Esophagus squamous epithelium (tissue), 5 donors: ENCODE measurements around the gene WDR49. TPM values are rescaled to one million over a fixed set of nuclear protein-coding genes. Genes with fewer than 3 reads are reported as not detected.

Source experiments
- DNase-seq: peaks from one replicate; lab custom pipeline; 2025; lab: John Stamatoyannopoulos, UW
- H3K27ac ChIP-seq, 4 donors: fragments of 200-600 bp; sonication (generic); one replicate each; pipeline ENCODE4 v1.5.1; 2016 to 2019; ENCODE audit warnings: mild to moderate bottlenecking in 1 of 4
- H3K27me3 ChIP-seq, 4 donors: fragments of 200-600 bp; sonication (generic); 1 replicate in 3 of 4; 2 replicates in 1 of 4; pipeline versions ENCODE4 v1.5.1 to v1.6.0; 2017 to 2021; ENCODE audit warnings: antibody characterized with exemption in 1 of 4
- H3K36me3 ChIP-seq, 3 donors: fragments of 200-600 bp; sonication (generic); one replicate each; pipeline ENCODE4 v1.5.1; 2016 to 2019
- H3K4me1 ChIP-seq, 3 donors: fragments of 200-600 bp; sonication (generic); one replicate each; pipeline ENCODE4 v1.5.1; 2017 to 2019
- H3K4me3 ChIP-seq, 4 donors: fragments of 200-600 bp; sonication (generic); 1 replicate in 3 of 4; 2 replicates in 1 of 4; pipeline ENCODE4 v1.5.1; 2016 to 2019; ENCODE audit warnings: mild to moderate bottlenecking in 2 of 4, moderate library complexity in 1 of 4
- H3K9me3 ChIP-seq, 3 donors: fragments of 200-600 bp; sonication (generic); one replicate each; pipeline ENCODE4 v1.5.1; 2016 to 2019
- POLR2A ChIP-seq, 4 donors: fragments of 450-650 bp; IDR thresholded peaks; one replicate each; pipeline ENCODE4 v1.6.1; 2017; ENCODE audit warnings: antibody characterized with exemption in 4 of 4, mild to moderate bottlenecking in 4 of 4, moderate library complexity in 3 of 4
- WGBS, 2 donors: methylation state at CpG; one replicate each; pipeline ENCODE4 v1.1.5; 2018; 5-methylcytosine and 5-hydroxymethylcytosine counted together
- intact Hi-C: fragments of 100-400 bp; cut with DNase I; formaldehyde crosslinking; loops from one replicate; pipeline ENCODE4 v1.15.0; 2022
- total RNA-seq, 4 donors: library from RNA; depleted of rRNA; stranded (reverse); fragments of >200 nt; gene quantifications; one replicate each; pipeline ENCODE4 v1.1.0, GENCODE V29; 2016
- TF ChIP-seq, protein P1 (sequence below), 6 experiments: fragments of 450-650 bp in 4 of 6; fragments of 200-600 bp in 2 of 6; sonication (generic) in 2 of 6; IDR thresholded peaks; one replicate each; pipeline ENCODE4 v1.5.1; 2016 to 2019; ENCODE audit warnings: antibody characterized with exemption in 6 of 6, mild to moderate bottlenecking in 4 of 6, moderate library complexity in 4 of 6
- donor health status: DM: yes; HTN: yes; CAD: no.

WDR49 gene
- total RNA-seq, 4 donors from 2014 or later, result 1.9 to 9.5 (median 7.4) TPM; not detected in 1

DNA sequence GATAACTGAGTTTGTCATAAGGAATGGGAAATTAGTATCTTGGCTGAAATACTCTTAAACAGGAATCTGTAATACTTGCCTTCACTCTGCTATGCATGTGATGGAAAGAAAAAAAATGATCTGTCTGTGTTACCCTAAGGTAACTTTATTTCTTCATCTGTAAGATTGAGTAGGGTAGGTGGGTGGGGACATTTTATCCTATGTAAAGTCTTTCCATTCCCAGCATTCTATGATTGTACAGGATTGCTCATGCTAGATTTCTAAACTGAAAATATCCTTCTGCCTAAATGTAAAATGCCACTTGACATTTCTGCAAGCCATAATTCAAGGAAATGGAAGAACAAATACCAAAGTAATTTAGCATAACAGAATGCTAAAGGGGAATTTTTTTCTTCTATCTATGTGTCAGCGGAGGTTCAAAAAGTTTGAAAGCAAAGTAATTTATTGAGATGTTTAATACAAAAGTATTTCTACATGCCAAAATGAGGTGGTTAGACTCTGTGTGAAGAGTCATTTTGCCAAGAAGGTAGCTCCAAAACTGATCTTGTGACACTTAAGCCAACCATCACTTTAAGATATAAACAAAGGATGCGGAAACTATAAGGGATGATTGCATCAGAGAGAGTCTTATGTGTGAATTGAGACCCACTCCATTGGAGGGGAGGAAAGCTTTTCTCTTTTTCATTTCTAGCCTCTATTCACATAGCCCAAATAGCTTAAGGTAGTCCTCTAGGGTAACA is 133.3 kb downstream of the WDR49 start:
- no peak for DNase-seq
- Histone ChIP-seq H3K27me3 (no peaks in the 10 kb centered on the region), H3K4me3 (no peak overlapping the region), H3K9me3 (no peaks in the 10 kb centered on the region), H3K27ac (no peak overlapping the region), H3K4me1 (no peaks in the 10 kb centered on the region), H3K36me3 (no peaks in the 10 kb centered on the region)
- 46 to 71% methylated on average over 2 of the region's 2 CpGs for WGBS, 2 donors
- TF ChIP-seq, protein P1, sequence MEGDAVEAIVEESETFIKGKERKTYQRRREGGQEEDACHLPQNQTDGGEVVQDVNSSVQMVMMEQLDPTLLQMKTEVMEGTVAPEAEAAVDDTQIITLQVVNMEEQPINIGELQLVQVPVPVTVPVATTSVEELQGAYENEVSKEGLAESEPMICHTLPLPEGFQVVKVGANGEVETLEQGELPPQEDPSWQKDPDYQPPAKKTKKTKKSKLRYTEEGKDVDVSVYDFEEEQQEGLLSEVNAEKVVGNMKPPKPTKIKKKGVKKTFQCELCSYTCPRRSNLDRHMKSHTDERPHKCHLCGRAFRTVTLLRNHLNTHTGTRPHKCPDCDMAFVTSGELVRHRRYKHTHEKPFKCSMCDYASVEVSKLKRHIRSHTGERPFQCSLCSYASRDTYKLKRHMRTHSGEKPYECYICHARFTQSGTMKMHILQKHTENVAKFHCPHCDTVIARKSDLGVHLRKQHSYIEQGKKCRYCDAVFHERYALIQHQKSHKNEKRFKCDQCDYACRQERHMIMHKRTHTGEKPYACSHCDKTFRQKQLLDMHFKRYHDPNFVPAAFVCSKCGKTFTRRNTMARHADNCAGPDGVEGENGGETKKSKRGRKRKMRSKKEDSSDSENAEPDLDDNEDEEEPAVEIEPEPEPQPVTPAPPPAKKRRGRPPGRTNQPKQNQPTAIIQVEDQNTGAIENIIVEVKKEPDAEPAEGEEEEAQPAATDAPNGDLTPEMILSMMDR (IDR thresholded peaks at IDR 0.05), result no peak
- no peak for TF ChIP-seq POLR2A (IDR thresholded peaks at IDR 0.05)
- intact Hi-C loops, result no loop called here

DNA sequence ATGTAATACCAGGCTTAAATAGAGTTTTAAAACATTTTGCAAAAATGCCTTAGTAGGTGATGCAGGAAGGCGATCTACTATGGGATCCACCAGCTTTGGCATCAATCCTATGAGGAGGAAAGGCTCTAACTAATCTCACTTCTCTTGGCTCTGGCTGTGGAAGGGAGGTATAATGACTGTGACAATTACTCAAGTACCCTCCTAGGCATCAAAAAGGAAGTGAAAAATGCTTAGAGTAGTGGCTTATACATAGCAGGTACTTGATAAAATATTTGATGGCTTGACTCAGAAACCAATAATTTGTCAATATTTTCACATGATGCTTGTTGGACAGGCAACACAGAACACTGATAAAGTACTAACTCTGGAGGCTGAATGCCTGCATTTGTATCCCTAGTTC is 145.8 kb downstream of the WDR49 start:
- H3K4me1 ChIP-seq, result no peaks in the 10 kb centered on the region
- TF ChIP-seq, protein P1 (IDR thresholded peaks at IDR 0.05), result no peak
- no peak overlapping the region for H3K27ac ChIP-seq
- no peak for DNase-seq
- intact Hi-C loops, result no loop called here
- H3K36me3 ChIP-seq, result no peaks in the 10 kb centered on the region
- H3K9me3 ChIP-seq, result no peaks in the 10 kb centered on the region
- WGBS, 2 donors, result 94 to 95% methylated on average over 1 of the region's 1 CpG
- H3K27me3 ChIP-seq, result no peaks in the 10 kb centered on the region
- no peak overlapping the region for H3K4me3 ChIP-seq

DNA sequence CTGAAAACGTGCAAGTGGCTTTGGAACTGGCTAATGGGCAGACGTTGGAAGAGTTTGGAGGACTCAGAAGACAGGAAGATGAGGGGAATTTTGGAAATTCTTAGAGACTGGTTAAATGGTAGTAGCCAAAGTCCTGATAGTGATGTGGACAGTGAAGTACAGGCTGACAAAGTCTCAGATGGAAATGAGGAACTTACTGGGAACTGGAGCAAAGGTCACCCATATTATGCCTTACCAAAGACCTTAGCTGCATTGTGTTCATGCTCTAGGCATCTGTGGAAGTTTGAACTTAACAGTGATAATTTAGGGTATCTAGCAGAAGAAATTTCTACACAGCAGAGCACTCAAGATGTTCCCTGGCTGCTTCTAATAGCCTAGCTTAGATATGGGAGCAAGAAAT is 151.3 kb downstream of the WDR49 start:
- intact Hi-C loops, result no loop called here
- Histone ChIP-seq H3K27me3 (no peaks in the 10 kb centered on the region), H3K9me3 (no peaks in the 10 kb centered on the region), H3K27ac (no peak overlapping the region), H3K4me3 (no peak overlapping the region), H3K36me3 (no peaks in the 10 kb centered on the region), H3K4me1 (no peaks in the 10 kb centered on the region)
- no peak for DNase-seq
- 64 to 76% methylated on average over 2 of the region's 2 CpGs for WGBS, 2 donors
- TF ChIP-seq POLR2A (IDR thresholded peaks at IDR 0.05), result no peak
- TF ChIP-seq, protein P1 (IDR thresholded peaks at IDR 0.05), result no peak

DNA sequence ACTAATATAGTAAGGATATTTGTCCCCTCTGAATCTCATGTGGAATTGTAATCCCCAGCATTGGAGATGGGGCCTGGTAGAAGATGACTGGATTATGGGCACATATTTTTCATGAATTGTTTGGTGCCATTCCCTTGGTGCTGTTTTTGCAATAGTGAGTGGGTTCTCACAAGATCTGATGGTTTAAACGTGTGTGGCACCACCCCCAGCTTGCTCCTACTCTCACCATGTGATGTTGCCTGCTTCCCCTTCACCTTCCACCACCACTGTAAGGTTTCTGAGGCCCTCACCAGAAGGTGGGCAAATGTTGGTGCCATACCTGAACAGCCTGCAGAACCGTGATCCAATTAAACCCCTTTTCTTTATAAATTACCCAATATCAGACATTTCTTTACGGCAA is 151.8 kb downstream of the WDR49 start:
- TF ChIP-seq, protein P1 (IDR thresholded peaks at IDR 0.05), result no peak
- no peak for TF ChIP-seq POLR2A (IDR thresholded peaks at IDR 0.05)
- Histone ChIP-seq H3K4me3 (no peak overlapping the region), H3K4me1 (no peaks in the 10 kb centered on the region), H3K27me3 (no peaks in the 10 kb centered on the region), H3K36me3 (no peaks in the 10 kb centered on the region), H3K9me3 (no peaks in the 10 kb centered on the region), H3K27ac (no peak overlapping the region)
- no peak for DNase-seq
- WGBS, 2 donors, result 78 to 83% methylated on average over 3 of the region's 3 CpGs
- intact Hi-C loops, result no loop called here

DNA sequence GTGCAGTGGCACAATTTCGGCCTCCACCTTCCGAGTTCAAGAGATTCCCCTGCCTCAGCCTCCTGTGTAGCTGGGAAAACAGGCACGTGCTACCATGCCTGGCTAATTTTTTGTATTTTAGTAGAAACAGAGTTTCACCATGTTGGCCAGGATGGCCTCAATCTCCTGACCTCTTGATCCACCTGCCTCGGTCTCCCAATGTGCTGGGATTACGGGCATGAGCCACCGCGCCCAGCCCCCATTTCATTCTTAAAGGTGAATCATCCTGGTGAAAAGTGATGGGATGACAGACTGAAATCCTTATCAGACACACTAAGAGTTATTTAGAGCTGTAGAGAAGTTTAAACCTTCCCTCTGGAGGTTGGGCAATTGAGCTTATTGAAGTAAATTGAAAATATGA is 155.8 kb downstream of the WDR49 start:
- TF ChIP-seq, protein P1 (IDR thresholded peaks at IDR 0.05), result no peak
- TF ChIP-seq POLR2A (IDR thresholded peaks at IDR 0.05), result no peak
- no peak overlapping the region for H3K27ac ChIP-seq
- no peaks in the 10 kb centered on the region for H3K36me3 ChIP-seq
- H3K27me3 ChIP-seq, result no peaks in the 10 kb centered on the region
- no peak overlapping the region for H3K4me3 ChIP-seq
- 90 to 92% methylated on average over 7 of the region's 7 CpGs for WGBS, 2 donors
- no peaks in the 10 kb centered on the region for H3K4me1 ChIP-seq
- no peak for DNase-seq
- intact Hi-C loops, result no loop called here
- H3K9me3 ChIP-seq, result no peaks in the 10 kb centered on the region
